GM19467 (cell line): ENCODE measurements around the gene FBLN2.

ENCODE experiments used
- ATAC-seq: cut with Tn5 transposase; IDR thresholded peaks from one replicate; pipeline ENCODE4 v1.9.1; 2021; ENCODE audit warnings: mild to moderate bottlenecking, moderate library complexity; ENCODE audit not compliant: unreplicated experiment

Gene FBLN2

DNA sequence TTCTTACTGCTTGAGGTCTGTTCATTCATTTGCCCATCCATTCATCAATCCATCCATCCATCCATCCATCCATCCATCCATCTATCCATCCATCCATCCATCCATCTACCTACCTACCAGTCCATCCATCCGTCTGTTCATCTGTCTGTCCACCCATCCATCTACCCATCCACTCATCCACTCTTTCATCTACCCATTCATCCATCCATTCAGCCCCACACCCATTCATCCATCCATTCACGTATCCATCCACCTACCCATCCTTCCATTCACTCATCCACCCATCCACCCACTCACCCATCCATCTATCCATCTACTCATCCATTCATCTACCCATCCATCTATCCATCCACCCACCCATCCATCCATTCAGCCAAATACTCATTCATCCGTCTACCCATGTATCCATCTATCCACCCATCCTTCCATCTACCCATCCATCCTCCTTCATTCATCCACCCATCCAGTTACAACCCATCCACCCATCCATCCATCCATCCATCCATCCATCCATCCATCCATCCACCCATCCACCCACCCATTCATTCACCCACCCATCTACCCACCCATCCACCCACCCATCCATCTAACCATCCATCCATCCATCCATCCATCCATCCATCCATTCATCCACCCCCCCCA, 68.3 kb downstream of the FBLN2 start:
- ATAC-seq = no peak

- no peak for ATAC-seq
Measured at GRCh38 chr3:13617981-13618380, 69.1 kb downstream of the FBLN2 start.

GRCh38 chr3:13618836-13619235, 69.9 kb downstream of the FBLN2 start:
- ATAC-seq = no peak

DNA sequence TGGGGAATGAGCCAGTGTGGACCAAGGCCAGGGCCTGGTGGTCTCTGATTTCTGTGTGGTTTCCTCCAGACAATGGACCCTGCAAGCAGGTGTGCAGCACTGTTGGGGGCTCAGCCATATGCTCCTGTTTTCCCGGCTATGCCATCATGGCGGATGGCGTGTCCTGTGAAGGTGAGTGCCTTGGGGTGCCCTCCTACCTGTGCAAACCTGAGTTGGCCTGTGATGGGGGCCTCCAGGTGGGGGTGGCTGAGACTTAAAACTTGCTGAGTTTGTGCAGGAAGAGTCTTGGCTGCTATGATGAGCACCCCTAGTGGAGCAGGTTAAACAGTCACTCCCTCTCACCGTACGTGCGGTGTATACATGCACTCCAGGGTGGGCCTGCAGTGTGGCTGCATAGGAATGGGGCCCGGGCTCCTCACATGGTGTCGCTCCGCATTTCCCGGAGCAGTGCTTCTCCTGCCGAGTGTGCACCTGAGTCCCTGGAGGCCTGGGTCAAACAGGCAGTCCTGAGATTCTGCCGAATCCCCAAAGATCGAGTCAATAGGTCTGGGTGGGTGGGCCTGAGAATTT, 70.8 kb downstream of the FBLN2 start:
- no peak for ATAC-seq

DNA sequence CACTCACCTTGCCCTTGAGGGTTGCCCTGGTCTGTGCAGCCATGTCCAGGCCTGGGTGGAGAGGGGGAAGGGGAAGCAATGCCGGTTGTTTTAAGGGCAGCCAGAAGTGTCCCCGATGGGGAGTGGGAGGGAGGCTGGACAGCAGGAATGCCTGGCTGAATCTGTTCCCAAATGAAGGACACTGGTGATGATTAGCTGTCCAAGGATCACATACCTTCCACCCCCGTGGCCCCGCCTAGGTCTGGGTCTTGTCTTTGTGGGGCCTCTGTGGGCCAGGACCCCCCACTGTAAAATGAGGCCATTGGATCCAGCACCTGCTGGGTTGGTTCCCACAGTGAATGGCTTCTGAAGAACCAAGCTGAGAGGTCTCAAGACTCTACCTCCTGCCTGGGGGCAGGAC, 71.4 kb downstream of the FBLN2 start:
- ATAC-seq = no peak

DNA sequence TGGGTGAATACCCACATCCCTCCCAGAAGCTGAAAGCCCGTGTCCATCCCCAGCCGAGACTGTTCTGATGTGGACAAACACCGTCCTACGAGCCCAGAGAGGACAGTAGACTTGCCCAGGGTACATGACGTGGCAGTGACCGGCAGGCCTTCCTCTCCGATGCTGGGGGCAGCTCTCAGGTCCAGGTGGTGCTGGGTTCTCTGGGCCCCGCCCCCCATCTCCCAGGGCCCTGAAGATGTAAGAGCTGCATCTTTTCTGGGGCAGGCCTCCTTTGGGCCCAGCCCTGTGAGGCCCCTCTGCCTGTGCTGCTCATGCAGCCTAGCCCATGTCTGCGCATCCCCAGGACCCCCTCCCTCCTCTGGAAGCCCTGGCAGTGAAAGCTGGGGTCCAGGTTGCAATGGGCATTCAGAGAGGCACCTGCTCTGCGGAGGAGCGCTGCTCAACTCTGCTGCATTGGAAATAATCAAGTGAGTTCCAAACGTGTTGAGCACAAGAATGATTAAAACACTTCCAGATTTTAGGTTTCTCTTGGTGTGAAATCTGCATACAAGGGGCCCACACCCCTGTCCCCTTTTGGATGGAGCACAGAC, 71.9 kb downstream of the FBLN2 start:
- ATAC-seq = no peak

DNA sequence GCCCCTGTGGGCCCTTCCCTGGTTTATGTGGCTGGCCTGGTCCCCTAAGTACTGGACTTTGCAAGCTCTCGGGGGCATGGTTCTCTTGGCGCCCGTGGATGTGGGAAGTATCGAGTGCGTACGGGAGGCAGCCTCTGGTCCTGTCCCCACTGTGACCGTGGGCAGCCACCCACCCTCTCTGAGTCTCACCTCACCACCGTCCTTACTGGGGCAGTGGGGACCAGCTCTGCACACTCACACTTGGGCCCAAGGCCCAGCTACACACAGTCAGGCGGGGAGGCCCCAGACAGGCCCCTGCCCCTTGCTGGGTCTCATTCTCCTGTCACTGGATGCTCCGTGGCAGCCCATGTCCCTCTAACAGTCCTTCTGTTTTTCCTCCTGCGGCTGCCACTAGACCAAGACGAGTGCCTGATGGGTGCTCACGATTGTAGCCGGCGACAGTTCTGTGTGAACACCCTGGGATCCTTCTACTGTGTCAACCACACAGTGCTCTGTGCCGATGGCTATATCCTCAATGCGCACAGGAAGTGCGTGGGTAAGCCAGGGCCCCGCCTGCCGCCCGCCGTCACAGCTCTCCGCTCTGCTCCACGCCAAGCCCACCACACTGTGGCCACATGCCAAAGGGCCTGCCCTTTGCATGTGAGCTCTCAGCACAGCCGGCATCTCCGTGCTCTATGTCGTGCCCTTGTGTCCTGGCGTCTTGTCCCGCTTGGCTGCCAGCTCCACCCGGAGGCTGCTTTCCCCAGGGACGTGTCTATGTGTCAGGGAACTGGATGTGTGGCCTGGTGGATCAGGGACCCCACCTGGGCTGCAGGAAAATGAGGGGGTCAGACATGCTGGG, 72.7 kb downstream of the FBLN2 start:
- no peak for ATAC-seq

GRCh38 chr3:13622356-13622755, 73.4 kb downstream of the FBLN2 start:
- ATAC-seq = no peak

DNA sequence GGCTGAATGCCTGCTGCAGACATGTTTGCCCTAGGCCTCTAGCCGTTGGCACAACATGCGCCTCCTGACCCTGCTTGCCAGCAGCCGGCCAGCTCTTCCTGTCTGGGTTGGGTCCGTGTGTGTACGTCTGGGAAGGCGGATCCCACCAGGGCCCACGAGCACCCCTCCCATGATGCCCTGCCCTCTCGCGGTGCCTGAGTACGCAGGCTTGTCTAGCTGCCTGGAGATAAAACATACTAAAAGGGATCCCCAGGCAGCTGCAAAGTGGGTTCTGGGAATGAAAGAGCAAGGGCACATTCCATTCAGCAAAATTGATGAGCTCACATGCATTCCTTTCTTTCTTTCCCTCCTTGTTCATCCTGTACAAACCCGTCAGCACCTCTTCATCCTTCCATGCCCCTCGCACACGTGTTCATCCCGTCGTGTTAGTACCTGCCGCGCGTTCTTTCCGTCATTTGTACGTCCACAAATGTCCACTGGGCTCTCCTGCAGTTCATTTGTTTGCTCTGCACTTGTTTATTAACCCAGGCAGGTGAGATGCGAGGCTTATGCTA, 74.3 kb downstream of the FBLN2 start:
- no peak for ATAC-seq

DNA sequence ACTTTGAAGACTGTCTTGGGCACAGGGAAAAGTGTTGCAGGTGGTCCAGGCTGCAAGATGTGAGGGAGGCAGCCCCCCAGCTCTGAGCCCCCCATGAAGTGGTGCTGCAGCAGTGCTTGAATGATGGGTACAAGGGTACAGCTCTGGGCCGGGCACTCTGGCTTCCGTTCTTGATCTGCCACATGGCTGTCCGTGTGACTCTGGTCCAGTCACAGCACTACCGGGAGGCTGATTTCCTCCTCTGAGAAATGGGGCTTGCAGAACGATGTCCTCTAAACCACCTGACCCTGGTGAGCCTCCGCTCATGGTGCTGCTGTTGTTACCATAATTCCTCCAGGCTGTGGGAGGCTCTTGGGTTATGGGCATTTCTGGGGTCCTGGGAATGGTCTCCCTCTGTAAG, 75.1 kb downstream of the FBLN2 start:
- ATAC-seq = no peak

GRCh38 chr3:13624671-13625125, 75.8 kb downstream of the FBLN2 start:
- no peak for ATAC-seq

DNA sequence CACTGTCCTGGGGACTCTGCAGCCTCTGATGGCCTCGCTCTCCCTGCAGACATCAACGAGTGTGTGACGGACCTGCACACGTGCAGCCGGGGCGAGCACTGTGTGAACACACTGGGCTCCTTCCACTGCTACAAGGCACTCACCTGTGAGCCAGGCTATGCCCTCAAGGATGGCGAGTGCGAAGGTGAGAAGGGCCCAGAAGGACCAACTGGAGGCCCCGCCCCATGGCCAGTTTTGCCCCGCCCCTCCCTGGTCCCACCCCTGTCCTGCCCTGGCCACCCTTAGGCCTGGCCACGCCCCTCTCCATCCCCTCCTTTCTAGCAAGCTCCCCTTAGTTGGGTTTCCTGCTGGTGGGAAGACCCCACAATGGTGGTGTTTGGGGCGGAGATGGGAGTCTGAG, 77.5 kb downstream of the FBLN2 start:
- no peak for ATAC-seq

DNA sequence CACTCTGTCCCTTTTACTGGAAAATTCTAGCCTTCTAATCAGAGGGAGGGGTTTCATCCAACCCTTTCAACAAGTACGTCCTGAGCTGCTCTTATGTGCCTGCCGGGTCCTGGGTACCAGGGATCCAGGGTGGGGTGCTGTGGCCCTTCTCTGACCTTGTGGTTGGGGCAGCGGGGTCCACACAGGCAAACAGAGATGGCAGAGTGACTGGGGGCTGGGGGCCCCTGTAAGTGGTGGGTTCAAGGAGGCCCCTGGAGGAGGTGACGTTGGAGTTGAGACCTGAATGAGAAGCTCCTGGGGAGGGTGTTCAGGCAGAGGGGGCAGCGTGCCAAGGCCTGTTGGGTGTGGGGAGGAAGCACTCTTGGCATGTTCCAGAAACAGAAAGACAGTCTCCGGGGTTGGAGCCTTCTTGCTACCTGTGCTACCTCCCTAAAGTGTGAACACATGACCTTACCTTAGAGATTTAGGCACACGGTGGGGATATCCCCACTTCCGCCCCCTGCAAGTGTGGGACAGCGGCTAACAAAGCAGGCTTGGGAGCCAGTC, 78.1 kb downstream of the FBLN2 start:
- no peak for ATAC-seq

DNA sequence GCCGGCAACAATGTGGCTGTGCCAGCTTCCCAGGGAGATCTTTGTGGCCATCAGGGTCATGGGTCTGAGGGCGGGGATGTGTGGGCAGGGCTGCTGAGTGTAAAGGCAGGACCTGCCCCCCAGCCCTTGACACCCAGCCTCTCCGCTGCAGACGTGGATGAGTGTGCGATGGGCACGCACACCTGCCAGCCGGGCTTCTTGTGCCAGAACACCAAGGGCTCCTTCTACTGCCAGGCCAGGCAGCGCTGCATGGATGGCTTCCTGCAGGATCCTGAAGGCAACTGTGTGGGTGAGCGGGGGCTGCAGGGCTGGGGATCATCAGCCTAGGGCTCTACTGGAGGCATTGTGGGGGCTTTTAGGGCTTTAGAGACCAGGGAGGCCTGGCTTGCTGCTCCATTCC, 78.8 kb downstream of the FBLN2 start:
- ATAC-seq = no peak

- no peak for ATAC-seq
Measured at GRCh38 chr3:13628432-13628831, 79.5 kb downstream of the FBLN2 start.

DNA sequence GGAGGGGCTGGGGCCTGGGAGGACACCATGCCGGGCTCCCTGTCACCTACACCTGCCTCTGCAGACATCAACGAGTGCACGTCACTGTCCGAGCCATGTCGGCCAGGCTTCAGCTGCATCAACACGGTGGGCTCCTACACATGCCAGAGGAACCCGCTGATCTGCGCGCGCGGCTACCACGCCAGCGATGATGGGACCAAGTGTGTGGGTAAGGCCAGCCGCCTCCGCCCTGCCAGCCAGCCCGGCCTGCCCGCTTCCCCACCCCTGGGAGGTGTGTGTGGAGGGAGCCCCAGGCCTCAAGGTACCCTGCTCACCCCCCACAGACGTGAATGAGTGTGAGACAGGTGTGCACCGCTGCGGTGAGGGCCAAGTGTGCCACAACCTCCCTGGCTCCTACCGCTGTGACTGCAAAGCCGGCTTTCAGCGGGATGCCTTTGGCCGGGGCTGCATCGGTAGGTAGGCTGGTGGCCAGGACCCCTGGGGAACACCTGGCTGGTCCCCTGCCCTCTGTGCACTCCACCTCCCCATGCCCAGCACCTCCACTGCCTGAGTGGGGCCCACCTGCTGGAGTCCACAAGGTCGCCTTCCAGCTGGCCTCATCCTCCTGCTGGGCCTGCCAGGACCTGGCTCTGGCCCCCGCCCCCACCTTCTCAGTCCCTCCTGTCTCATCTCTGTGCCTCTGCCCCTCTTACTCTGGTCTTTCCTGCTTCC, 80.1 kb downstream of the FBLN2 start:
- no peak for ATAC-seq

GRCh38 chr3:13629644-13630043, 80.7 kb downstream of the FBLN2 start:
- ATAC-seq = no peak

- ATAC-seq = no peak
Measured at GRCh38 chr3:13631256-13631655, 82.3 kb downstream of the FBLN2 start.

- no peak for ATAC-seq
Measured at GRCh38 chr3:13633176-13633575, 84.3 kb downstream of the FBLN2 start.

GRCh38 chr3:13634151-13634550, 85.2 kb downstream of the FBLN2 start:
- ATAC-seq = no peak

- ATAC-seq = no peak
Measured at GRCh38 chr3:13634615-13635014, 85.7 kb downstream of the FBLN2 start.
